OCI-M2 (cell line): Measurements from ENCODE around the gene PRKG1.
"Not testable (repeated sequence)": the region's sequence is repeated elsewhere in the genome, so short reads cannot be mapped to it uniquely, and the experiment has no call there.

ENCODE experiments used
- DNase-seq: peaks from one replicate; lab custom pipeline; 2025; ENCODE audit not compliant: unreplicated experiment; lab: John Stamatoyannopoulos, UW

Gene PRKG1

GRCh38 chr10:51574248-51575048 lies 500.2 kb downstream of the PRKG1 start:
- DNase-seq = no peak

GRCh38 chr10:51581196-51581595 lies 506.9 kb downstream of the PRKG1 start:
- not testable (repeated sequence) for DNase-seq

- DNase-seq = no peak
Measured at GRCh38 chr10:51583976-51584375, 509.7 kb downstream of the PRKG1 start.

GRCh38 chr10:51585742-51586141 lies 511.5 kb downstream of the PRKG1 start:
- no peak for DNase-seq

GRCh38 chr10:51588984-51589383 lies 514.7 kb downstream of the PRKG1 start:
- DNase-seq = no peak

GRCh38 chr10:51590818-51591217 lies 516.5 kb downstream of the PRKG1 start:
- no peak for DNase-seq

GRCh38 chr10:51596695-51597094 lies 522.4 kb downstream of the PRKG1 start:
- no peak for DNase-seq

- no peak for DNase-seq
Measured at GRCh38 chr10:51599647-51600046, 525.4 kb downstream of the PRKG1 start.

- no peak for DNase-seq
Measured at GRCh38 chr10:51602326-51602725, 528.0 kb downstream of the PRKG1 start.

- no peak for DNase-seq
Measured at GRCh38 chr10:51604579-51604978, 530.3 kb downstream of the PRKG1 start.

GRCh38 chr10:51606825-51607462 lies 532.7 kb downstream of the PRKG1 start:
- DNase-seq = no peak

- no peak for DNase-seq
Measured at GRCh38 chr10:51607463-51607835, 533.2 kb downstream of the PRKG1 start.

GRCh38 chr10:51608211-51608610 lies 533.9 kb downstream of the PRKG1 start:
- DNase-seq = no peak

GRCh38 chr10:51615764-51616298 lies 541.5 kb downstream of the PRKG1 start:
- DNase-seq = no peak

- no peak for DNase-seq
Measured at GRCh38 chr10:51617576-51618235, 543.4 kb downstream of the PRKG1 start.

- DNase-seq = no peak
Measured at GRCh38 chr10:51619365-51619764, 545.1 kb downstream of the PRKG1 start.

GRCh38 chr10:51620131-51620530 lies 545.8 kb downstream of the PRKG1 start:
- no peak for DNase-seq

- DNase-seq = no peak
Measured at GRCh38 chr10:51624013-51624412, 549.7 kb downstream of the PRKG1 start.

- no peak for DNase-seq
Measured at GRCh38 chr10:51629934-51630639, 555.8 kb downstream of the PRKG1 start.

GRCh38 chr10:51630640-51631005 lies 556.3 kb downstream of the PRKG1 start:
- no peak for DNase-seq

GRCh38 chr10:51635436-51635835 lies 561.1 kb downstream of the PRKG1 start:
- DNase-seq = no peak
